ENCODE results near the gene RGS7.
"Not testable (repeated sequence)": the region's sequence is repeated elsewhere in the genome, so short reads cannot be mapped to it uniquely, and the experiment has no call there.

RGS7 gene

DNA sequence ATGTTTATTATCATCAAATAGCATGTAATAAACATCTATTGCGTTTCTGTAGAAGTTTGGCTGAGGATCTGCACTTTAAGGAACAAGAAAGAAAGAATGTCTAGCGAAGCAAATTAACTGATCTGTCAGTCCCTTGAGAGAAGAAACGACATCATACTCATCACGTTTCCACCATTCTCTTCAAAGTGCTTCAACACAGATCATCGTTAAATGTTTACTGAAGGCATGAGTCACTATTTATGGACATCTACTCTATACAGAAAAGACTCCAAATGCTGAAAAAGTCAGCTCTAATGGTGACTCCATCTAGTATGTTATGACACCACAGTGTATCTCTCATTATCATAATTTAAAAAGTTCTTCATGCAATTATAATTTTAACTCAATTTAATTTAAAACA is 369.1 kb downstream of the RGS7 start:
- DNase-seq (ENCODE audit: low read depth, low spot score): no peak

DNA sequence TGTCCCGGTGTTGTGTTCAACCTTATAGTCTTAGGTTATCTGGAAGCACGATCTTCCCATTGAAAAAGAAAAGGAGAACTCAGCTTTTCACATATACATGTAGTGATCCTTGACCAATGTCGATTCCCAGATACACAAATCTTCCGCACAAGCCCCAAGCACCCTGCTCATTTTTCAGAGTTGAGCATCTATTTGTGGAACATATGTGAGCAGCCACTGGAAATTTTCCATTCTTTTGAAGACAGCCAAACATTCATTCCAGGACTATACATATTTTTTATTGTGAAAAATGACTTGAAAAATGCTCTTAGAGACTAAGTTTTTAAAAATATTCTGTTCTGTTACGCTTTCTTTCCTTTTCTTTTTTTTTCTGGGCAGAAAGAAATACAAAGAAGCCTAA is 371.9 kb downstream of the RGS7 start:
- no peak for DNase-seq (ENCODE audit: low read depth, low spot score)

DNA sequence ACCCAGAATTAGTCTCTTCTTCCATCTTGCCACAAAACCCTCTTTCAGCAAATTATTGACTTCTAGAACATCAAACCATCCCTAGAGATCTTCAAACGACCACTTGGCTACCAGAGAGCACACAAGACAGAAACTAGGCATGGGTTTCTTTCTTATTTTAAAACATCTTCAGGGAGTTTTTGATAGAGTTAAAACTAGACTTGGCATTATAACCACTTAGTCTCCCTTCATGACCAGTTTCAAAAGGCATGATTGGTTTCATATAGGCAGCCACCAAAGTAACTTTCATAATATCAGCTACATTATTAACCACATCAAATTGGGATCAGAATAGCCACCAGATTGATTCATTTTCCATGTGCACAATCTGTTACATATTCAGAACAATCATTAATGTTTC is 376.7 kb downstream of the RGS7 start:
- no peak for DNase-seq (ENCODE audit: low read depth, low spot score)

DNA sequence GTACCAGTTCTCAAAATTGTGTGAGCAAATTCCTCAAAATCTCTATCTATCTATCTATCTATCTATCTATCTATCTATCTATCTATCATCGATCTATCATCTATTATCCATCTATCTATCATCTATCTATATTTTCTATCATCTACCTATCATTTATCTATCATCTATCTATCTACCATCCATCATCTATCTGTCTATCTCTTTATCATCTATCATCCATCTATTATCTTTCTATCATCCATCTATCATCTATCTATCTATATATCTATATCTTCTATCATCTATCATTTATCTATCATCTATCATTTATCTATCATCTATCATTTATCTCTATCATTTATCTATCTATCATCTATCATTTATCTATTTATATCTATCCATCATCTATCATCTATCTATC is 380.3 kb downstream of the RGS7 start:
- no peak for DNase-seq (ENCODE audit: low read depth, low spot score)

- no peak for DNase-seq (ENCODE audit: low read depth, low spot score)
These were observed 383.1 kb downstream of the RGS7 start for GRCh38 chr1:240973875-240974274.

GRCh38 chr1:240972059-240972458 is 384.9 kb downstream of the RGS7 start:
- not testable (repeated sequence) for DNase-seq (ENCODE audit: low read depth, low spot score)

GRCh38 chr1:240970253-240970652 is 386.8 kb downstream of the RGS7 start:
- no peak for DNase-seq (ENCODE audit: low read depth, low spot score)

DNA sequence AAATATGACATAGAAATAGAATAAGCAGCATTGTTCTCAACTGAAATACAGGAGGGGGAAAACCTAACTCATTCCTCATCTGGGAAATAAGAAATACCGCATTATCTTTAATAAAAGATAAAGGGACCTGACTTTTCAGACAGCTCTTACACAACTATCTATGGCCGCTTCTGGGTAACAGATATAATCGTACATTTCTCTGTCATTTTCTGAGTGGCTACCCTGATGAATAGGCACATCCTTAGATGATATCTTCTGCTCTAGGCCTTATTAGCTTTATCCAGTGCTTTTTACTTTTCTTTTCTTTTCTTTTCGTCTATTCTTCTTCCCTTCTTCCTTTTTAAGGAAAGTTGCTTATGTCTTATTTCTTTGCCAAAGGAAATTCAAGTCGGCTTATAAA is 388.1 kb downstream of the RGS7 start:
- DNase-seq (ENCODE audit: low read depth, low spot score): no peak

GRCh38 chr1:240967070-240967724 is 389.8 kb downstream of the RGS7 start:
- DNase-seq (ENCODE audit: low read depth, low spot score): peak; percentile 12

GRCh38 chr1:240965581-240966091 is 391.4 kb downstream of the RGS7 start:
- no peak for DNase-seq (ENCODE audit: low read depth, low spot score)

DNA sequence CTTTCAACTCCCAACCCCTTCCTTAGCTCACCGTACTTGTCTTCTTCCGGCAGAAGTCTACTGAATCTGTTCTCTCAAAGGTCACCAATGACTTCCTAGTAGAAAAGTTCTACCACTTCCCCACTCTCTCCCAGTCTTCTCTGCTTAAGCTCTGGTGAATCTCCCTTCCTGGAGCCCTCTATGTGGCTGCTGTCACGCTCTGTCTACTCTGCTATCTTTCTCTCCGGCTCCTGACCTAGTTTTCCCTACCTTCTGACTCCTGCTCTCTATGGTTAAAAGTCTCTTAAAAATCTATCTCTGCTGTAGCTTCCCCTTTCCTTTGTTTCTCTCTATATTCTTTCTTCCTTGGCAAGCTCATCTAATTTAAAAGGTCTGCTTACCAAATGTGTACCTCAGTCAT is 394.9 kb downstream of the RGS7 start:
- DNase-seq (ENCODE audit: low read depth, low spot score): no peak

DNA sequence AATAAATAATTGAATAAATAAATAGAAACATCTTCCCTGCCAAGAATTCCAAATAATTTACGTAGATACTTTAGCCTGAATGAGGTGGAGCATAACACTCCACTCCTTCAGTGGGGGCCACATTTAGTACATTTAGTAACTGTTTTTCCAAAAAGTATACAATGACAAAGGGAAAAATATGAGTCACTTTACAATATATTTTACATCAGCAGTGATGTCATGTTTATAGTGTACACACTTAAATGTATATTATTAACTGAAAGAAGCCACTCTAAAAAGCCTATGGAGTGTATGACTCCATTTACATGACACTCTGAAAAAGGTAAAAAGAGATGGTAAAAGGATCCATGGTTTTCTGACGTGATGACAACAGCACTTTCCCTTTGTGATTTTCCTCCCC is 400.6 kb downstream of the RGS7 start:
- no peak for DNase-seq (ENCODE audit: low read depth, low spot score)

- DNase-seq (ENCODE audit: low read depth, low spot score): no peak
These were observed 401.0 kb downstream of the RGS7 start for GRCh38 chr1:240956020-240956419.

- DNase-seq (ENCODE audit: low read depth, low spot score): no peak
These were observed 409.4 kb downstream of the RGS7 start for GRCh38 chr1:240947438-240948224.

GRCh38 chr1:240946926-240947325 is 410.1 kb downstream of the RGS7 start:
- DNase-seq (ENCODE audit: low read depth, low spot score): peak; percentile 63

DNA sequence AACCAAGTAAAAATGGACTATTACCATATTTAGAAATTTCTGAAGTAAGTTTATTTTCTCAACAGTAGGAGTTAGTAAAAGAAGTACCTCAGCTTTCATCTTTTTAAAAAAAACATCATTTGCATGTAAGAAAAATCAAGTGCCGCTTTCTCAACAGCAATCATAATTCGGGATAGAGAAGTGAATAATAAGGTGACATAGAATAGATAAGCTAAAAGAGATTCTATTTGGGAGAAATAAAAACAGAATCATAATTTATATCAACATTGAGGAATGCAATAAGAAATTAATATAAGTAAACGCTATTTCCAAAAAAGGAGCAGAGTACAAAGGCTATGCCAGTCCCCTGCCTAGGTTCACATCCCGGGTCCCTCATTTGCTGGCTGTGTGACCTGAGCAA is 414.1 kb downstream of the RGS7 start:
- no peak for DNase-seq (ENCODE audit: low read depth, low spot score)

DNA sequence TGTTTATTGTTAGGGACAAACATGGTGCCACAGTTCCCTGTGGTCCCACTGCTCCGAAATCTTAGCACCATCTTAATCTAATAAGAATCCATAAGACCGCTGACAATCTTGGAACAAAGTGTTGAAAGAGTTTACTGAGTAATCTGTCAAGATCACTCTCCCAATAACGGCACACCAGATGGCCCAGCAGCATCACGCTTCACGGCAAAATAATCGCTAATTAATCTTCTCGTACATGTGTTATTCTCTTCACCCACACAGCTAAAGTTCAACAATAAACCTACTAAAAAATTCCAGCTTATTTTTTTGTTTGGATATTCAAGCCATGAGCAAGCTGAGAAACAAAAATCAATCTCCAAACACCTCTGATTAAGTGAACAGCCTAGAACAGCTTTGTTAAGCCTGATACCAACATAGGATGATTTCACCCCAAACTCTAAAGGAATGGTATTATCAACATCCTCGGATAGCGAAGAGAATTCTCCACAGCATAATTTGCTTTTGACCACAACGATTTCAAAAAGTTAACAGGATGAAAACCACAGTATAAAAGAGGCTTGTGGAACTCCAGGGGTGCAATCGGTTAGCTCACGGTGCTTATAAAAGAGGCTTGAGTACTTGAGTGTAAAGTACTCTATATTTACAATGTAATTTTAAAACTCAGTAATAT is 415.2 kb downstream of the RGS7 start:
- peak; percentile 41 for DNase-seq (ENCODE audit: low read depth, low spot score)

GRCh38 chr1:240936911-240937668 is 419.9 kb downstream of the RGS7 start:
- DNase-seq (ENCODE audit: low read depth, low spot score): no peak

DNA sequence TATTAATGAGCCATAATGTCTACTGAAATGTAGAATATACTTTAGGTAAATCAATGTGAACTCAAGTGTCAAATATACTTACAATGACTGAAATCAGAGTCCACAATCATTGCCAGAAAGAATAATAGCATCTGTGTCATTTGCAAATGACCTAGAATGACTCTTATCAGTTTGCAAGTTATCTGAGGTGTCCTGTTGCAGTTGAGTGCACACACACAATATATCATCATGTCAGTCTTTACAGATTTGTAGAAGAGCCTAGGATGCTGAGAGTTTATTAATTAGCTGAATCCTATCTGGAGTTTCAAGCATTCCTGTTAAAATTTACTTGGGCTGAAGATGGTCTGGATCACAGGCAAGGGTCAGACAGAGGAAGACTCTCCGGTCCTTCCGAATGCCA is 421.1 kb downstream of the RGS7 start:
- no peak for DNase-seq (ENCODE audit: low read depth, low spot score)

- no peak for DNase-seq (ENCODE audit: low read depth, low spot score)
These were observed 426.0 kb downstream of the RGS7 start for GRCh38 chr1:240931031-240931430.

- no peak for DNase-seq (ENCODE audit: low read depth, low spot score)
These were observed 428.7 kb downstream of the RGS7 start for GRCh38 chr1:240928265-240928664.

- no peak for DNase-seq (ENCODE audit: low read depth, low spot score)
These were observed 429.2 kb downstream of the RGS7 start for GRCh38 chr1:240927821-240928220.

All from astrocyte of the hippocampus (primary cell).